WTC11 (cell line): ENCODE measurements around the gene IL7R.

Experiments used
- CREB1 ChIP-seq: sonication (generic); formaldehyde crosslinking; IDR thresholded peaks from 2 replicates; pipeline ENCODE4 v1.8.0; 2023; ENCODE audit warnings: mild to moderate bottlenecking, missing genetic modification reagents
- CTCF ChIP-seq: fragments of 200-600 bp; IDR thresholded peaks from 2 replicates; pipeline ENCODE4 v1.8.0; 2022; ENCODE audit warnings: antibody characterized with exemption
- ERG ChIP-seq: fragments of 250-450 bp; sonication (Bioruptor Pico); IDR thresholded peaks from 2 replicates; pipeline ENCODE4 v1.8.0; 2021; ENCODE audit warnings: mild to moderate bottlenecking
- GABPB1 ChIP-seq: sonication (generic); formaldehyde crosslinking; IDR thresholded peaks from 2 replicates; pipeline ENCODE4 v1.8.1; 2023; ENCODE audit warnings: mild to moderate bottlenecking, missing genetic modification reagents
- KAT7 ChIP-seq: sonication (generic); formaldehyde crosslinking; IDR thresholded peaks from 2 replicates; pipeline ENCODE4 v1.8.1; 2023; ENCODE audit warnings: missing genetic modification reagents, mild to moderate bottlenecking, borderline replicate concordance
- MAX ChIP-seq: sonication (generic); formaldehyde crosslinking; IDR thresholded peaks from 2 replicates; pipeline ENCODE4 v1.8.0; 2022; ENCODE audit warnings: mild to moderate bottlenecking, missing genetic modification reagents
- TCF7 ChIP-seq: sonication (generic); formaldehyde crosslinking; IDR thresholded peaks from 2 replicates; pipeline ENCODE4 v1.8.0; 2022; ENCODE audit warnings: mild to moderate bottlenecking, low read depth, missing genetic modification reagents, moderate library complexity
- TF ChIP-seq, protein P1 (sequence below): sonication (generic); formaldehyde crosslinking; IDR thresholded peaks from 2 replicates; pipeline ENCODE4 v1.8.1; 2022; ENCODE audit warnings: low read depth, missing genetic modification reagents, borderline replicate concordance
- TF ChIP-seq, protein P2 (sequence below): sonication (generic); formaldehyde crosslinking; IDR thresholded peaks from 2 replicates; pipeline ENCODE4 v1.8.1; 2022; ENCODE audit warnings: mild to moderate bottlenecking, missing genetic modification reagents, moderate library complexity, borderline replicate concordance

DNA sequence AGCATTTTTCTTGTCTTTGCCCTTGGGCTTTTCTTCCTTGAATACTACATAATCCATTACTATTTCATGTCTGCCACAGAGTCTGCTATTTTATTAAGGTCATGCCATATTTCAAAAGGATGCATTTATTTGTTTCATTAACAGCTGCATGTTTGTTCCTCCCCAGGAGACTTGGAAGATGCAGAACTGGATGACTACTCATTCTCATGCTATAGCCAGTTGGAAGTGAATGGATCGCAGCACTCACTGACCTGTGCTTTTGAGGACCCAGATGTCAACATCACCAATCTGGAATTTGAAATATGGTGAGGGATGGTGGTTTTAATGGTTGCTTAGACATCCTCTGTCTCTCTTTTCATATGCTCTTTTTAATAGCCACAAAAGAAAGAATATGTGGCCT lies 4.0 kb downstream of the IL7R start:
- TF ChIP-seq TCF7 (CRISPR knock-in tag) = no peak
- TF ChIP-seq CTCF = no peak
- TF ChIP-seq KAT7 (CRISPR knock-in tag) = no peak
- TF ChIP-seq, protein P1, sequence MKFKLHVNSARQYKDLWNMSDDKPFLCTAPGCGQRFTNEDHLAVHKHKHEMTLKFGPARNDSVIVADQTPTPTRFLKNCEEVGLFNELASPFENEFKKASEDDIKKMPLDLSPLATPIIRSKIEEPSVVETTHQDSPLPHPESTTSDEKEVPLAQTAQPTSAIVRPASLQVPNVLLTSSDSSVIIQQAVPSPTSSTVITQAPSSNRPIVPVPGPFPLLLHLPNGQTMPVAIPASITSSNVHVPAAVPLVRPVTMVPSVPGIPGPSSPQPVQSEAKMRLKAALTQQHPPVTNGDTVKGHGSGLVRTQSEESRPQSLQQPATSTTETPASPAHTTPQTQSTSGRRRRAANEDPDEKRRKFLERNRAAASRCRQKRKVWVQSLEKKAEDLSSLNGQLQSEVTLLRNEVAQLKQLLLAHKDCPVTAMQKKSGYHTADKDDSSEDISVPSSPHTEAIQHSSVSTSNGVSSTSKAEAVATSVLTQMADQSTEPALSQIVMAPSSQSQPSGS (CRISPR knock-in tag) = no peak
- no peak for TF ChIP-seq GABPB1
- TF ChIP-seq, protein P2, sequence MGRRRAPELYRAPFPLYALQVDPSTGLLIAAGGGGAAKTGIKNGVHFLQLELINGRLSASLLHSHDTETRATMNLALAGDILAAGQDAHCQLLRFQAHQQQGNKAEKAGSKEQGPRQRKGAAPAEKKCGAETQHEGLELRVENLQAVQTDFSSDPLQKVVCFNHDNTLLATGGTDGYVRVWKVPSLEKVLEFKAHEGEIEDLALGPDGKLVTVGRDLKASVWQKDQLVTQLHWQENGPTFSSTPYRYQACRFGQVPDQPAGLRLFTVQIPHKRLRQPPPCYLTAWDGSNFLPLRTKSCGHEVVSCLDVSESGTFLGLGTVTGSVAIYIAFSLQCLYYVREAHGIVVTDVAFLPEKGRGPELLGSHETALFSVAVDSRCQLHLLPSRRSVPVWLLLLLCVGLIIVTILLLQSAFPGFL (CRISPR knock-in tag) = no peak
- TF ChIP-seq ERG (CRISPR knock-in tag) = no peak
- no peak for TF ChIP-seq MAX
- TF ChIP-seq CREB1 (CRISPR knock-in tag) = no peak
